Body of pancreas (tissue), 4 donors: Measurements from ENCODE around the gene CLPTM1L. TPM values are rescaled to one million over a fixed set of nuclear protein-coding genes. Genes with fewer than 3 reads are reported as not detected.

ENCODE experiments used
- ATAC-seq: fragments of 150-250 bp; one replicate; pipeline ENCODE4 v1.9.1; 2016
- DNase-seq, 4 donors: peaks; one replicate each; pipeline ENCODE4 v3.0.0-alpha.2; 2019
- H3K27ac ChIP-seq, 4 donors: fragments of 200-600 bp; sonication (generic); 1 replicate in 3 of 4; 2 replicates in 1 of 4; pipeline versions ENCODE4 v1.5.1 to v1.6.1; 2016 to 2019; ENCODE audit warnings: mild to moderate bottlenecking in 1 of 4, mixed read lengths in 1 of 4, moderate library complexity in 1 of 4
- H3K27me3 ChIP-seq, 2 donors: fragments of 200-600 bp; sonication (generic); one replicate each; pipeline ENCODE4 v1.6.0; 2016; ENCODE audit warnings: mild to moderate bottlenecking in 1 of 2
- H3K36me3 ChIP-seq, 2 donors: fragments of 200-600 bp; sonication (generic); replicated peaks in 1 of 2; 2 replicates each; pipeline ENCODE4 v1.5.1; 2016; ENCODE audit warnings: low read depth in 2 of 2; ENCODE audit not compliant: insufficient read depth in 1 of 2
- H3K4me1 ChIP-seq: fragments of 200-600 bp; sonication (generic); one replicate; pipeline ENCODE4 v1.6.0; 2016
- H3K4me3 ChIP-seq, 2 donors: fragments of 200-600 bp; sonication (generic); 1 replicate in 1 of 2; 2 replicates in 1 of 2; pipeline ENCODE4 v1.5.1; 2016 to 2019
- H3K9me3 ChIP-seq, 3 donors: fragments of 200-600 bp; sonication (generic); 1 replicate in 2 of 3; 2 replicates in 1 of 3; pipeline ENCODE4 v1.5.1; 2016
- POLR2A ChIP-seq, 3 donors: fragments of 450-650 bp; IDR thresholded peaks; one replicate each; pipeline ENCODE4 v1.6.1; 2016; ENCODE audit warnings: antibody characterized with exemption in 3 of 3, mild to moderate bottlenecking in 2 of 3
- WGBS, 2 donors: methylation state at CpG; one replicate each; pipeline ENCODE4 v1.1.5; 2017; 5-methylcytosine and 5-hydroxymethylcytosine counted together
- intact Hi-C: fragments of 100-400 bp; cut with DNase I; formaldehyde crosslinking; loops from one replicate; pipeline ENCODE4 v1.15.1; 2023
- microRNA-seq, 2 donors: library from miRNA; unstranded; fragments of <30 nt; microRNA quantifications; one replicate each; pipeline ENCODE4, GENCODE V29; 2016; ENCODE audit warnings: borderline number of aligned reads in 2 of 2, borderline replicate concordance in 2 of 2
- small RNA-seq: library from RNA; depleted of rRNA; stranded (forward); fragments of <200 nt; gene quantifications from one replicate; pipeline ENCODE3, GENCODE V24; 2016
- total RNA-seq, 2 donors: library from RNA; depleted of rRNA; stranded (reverse); fragments of >200 nt; gene quantifications; one replicate each; pipeline ENCODE4 v1.1.0, GENCODE V29; 2016
- TF ChIP-seq, protein P1 (sequence below), 7 experiments: fragments of 450-650 bp in 4 of 7; fragments of 200-600 bp in 3 of 7; sonication (generic) in 3 of 7; IDR thresholded peaks; one replicate each; pipeline ENCODE4 v1.5.1; 2016 to 2019; ENCODE audit warnings: antibody characterized with exemption in 7 of 7

The CLPTM1L gene
- total RNA-seq, 2 donors from 2014 or later = 91.3 to 109 TPM

GRCh38 chr5:1270426-1270825 is 74.5 kb downstream of the CLPTM1L start:
- intact Hi-C loops = no loop called here
- H3K27me3 ChIP-seq = no peaks in the 10 kb centered on the region
- no peaks in the 10 kb centered on the region for H3K36me3 ChIP-seq
- no peaks in the 10 kb centered on the region for H3K9me3 ChIP-seq
- no peak for TF ChIP-seq POLR2A (IDR thresholded peaks at IDR 0.05)
- TF ChIP-seq, protein P1, sequence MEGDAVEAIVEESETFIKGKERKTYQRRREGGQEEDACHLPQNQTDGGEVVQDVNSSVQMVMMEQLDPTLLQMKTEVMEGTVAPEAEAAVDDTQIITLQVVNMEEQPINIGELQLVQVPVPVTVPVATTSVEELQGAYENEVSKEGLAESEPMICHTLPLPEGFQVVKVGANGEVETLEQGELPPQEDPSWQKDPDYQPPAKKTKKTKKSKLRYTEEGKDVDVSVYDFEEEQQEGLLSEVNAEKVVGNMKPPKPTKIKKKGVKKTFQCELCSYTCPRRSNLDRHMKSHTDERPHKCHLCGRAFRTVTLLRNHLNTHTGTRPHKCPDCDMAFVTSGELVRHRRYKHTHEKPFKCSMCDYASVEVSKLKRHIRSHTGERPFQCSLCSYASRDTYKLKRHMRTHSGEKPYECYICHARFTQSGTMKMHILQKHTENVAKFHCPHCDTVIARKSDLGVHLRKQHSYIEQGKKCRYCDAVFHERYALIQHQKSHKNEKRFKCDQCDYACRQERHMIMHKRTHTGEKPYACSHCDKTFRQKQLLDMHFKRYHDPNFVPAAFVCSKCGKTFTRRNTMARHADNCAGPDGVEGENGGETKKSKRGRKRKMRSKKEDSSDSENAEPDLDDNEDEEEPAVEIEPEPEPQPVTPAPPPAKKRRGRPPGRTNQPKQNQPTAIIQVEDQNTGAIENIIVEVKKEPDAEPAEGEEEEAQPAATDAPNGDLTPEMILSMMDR (IDR thresholded peaks at IDR 0.05) = no peak
- no peak overlapping the region for H3K27ac ChIP-seq
- no peak overlapping the region for H3K4me3 ChIP-seq
- ATAC-seq = no peak
- 89 to 90% methylated on average over 19 to 22 of the region's 22 CpGs for WGBS, 2 donors
- H3K4me1 ChIP-seq = no peaks in the 10 kb centered on the region
- no peak for DNase-seq

- Histone ChIP-seq H3K4me1 (no peaks in the 10 kb centered on the region), H3K4me3 (no peak overlapping the region), H3K27me3 (no peaks in the 10 kb centered on the region), H3K9me3 (no peaks in the 10 kb centered on the region), H3K36me3 (no peaks in the 10 kb centered on the region), H3K27ac (no peak overlapping the region)
- DNase-seq (no peak), ATAC-seq (no peak)
- no peak for TF ChIP-seq POLR2A (IDR thresholded peaks at IDR 0.05)
- TF ChIP-seq, protein P1 (IDR thresholded peaks at IDR 0.05) = no peak
- 70 to 74% methylated on average over 12 to 13 of the region's 13 CpGs for WGBS, 2 donors
- intact Hi-C loops = no loop called here
These were observed 76.2 kb downstream of the CLPTM1L start for GRCh38 chr5:1268666-1269065.

GRCh38 chr5:1268056-1268455 is 76.8 kb downstream of the CLPTM1L start:
- intact Hi-C loops = no loop called here
- H3K9me3 ChIP-seq = no peaks in the 10 kb centered on the region
- H3K27me3 ChIP-seq = no peaks in the 10 kb centered on the region
- DNase-seq (no peak), ATAC-seq (no peak)
- no peak overlapping the region for H3K27ac ChIP-seq
- no peaks in the 10 kb centered on the region for H3K36me3 ChIP-seq
- WGBS, 2 donors = 81 to 84% methylated on average over 4 to 13 of the region's 13 CpGs
- no peak overlapping the region for H3K4me3 ChIP-seq
- H3K4me1 ChIP-seq = no peaks in the 10 kb centered on the region
- TF ChIP-seq POLR2A (IDR thresholded peaks at IDR 0.05) = no peak
- TF ChIP-seq, protein P1 (IDR thresholded peaks at IDR 0.05) = no peak

Small RNA genes within 50 kb of the gene (microRNA-seq; reads per million reads assigned to microRNA genes)
- 0 to 0.47 reads per million in 2 donors for gene MIR4457

Small RNA genes within 50 kb of the gene (small RNA-seq; reads per million reads assigned to genes)
- gene MIR4457 = not detected

Other genes starting within 250 kb of the CLPTM1L start
- gene SLC12A7, start 233.0 kb downstream of the CLPTM1L start, total RNA-seq = 10 to 100 TPM; 35.5 to 42.8 TPM
- gene SLC6A19, start 143.5 kb downstream of the CLPTM1L start, total RNA-seq = 1 to 10 TPM in 1 of 2 donors, under 1 TPM in 1; 0.66 to 1.3 TPM
- gene SLC6A18, start 119.7 kb downstream of the CLPTM1L start, total RNA-seq = not detected
- not detected for gene TERT, start 50.0 kb downstream of the CLPTM1L start, total RNA-seq
- gene SLC6A3, start 100.3 kb upstream of the CLPTM1L start, total RNA-seq = not detected
- gene LPCAT1, start 178.9 kb upstream of the CLPTM1L start, total RNA-seq = 10 to 100 TPM; 17.1 to 21.5 TPM